ENCODE results near the gene RAD51C.

DNA sequence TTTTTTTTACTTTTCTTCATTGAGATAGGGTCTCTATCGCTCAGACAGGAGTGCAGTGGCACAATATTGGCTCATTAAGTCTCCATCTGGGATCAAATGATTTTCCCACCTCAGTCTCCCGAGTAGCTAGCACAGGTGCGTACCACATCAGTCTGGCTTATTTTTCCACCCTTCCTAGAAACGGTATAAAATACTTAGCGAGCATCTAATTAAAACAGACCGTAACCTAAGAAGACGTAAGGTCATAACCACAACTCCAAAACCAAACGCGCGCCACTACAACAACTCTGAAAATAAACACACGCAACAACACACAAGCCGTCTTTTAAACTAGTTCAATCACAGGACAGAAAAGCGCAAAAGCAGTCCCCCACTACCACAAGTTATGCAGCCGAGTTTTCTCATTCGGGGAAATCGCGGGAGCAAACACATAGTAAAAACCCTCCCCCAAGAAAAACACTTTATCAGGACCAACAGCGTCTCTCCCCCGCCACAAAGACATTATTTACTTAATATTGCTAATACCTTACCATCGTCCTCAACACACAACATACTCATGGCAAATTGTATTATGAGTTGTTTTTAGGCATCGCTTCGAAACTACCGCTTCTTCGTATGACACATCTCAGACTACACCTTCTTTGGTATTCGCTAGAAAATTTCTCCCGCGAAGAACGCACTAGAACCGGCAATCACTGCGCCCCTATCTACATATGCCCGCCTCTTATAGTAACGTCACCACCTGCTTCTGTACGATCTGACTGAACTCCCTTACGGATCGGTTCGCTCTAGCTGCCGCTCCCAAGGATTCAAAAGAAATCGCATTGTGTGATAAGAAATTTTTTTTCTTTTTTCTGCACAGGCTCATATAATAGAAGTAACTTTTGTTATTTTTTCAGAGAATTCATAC lies 33.3 kb upstream of the RAD51C start:
- TF ChIP-seq, protein P1, sequence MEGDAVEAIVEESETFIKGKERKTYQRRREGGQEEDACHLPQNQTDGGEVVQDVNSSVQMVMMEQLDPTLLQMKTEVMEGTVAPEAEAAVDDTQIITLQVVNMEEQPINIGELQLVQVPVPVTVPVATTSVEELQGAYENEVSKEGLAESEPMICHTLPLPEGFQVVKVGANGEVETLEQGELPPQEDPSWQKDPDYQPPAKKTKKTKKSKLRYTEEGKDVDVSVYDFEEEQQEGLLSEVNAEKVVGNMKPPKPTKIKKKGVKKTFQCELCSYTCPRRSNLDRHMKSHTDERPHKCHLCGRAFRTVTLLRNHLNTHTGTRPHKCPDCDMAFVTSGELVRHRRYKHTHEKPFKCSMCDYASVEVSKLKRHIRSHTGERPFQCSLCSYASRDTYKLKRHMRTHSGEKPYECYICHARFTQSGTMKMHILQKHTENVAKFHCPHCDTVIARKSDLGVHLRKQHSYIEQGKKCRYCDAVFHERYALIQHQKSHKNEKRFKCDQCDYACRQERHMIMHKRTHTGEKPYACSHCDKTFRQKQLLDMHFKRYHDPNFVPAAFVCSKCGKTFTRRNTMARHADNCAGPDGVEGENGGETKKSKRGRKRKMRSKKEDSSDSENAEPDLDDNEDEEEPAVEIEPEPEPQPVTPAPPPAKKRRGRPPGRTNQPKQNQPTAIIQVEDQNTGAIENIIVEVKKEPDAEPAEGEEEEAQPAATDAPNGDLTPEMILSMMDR (IDR thresholded peaks at IDR 0.05): no peak
- peak in 1 of 2 donors; percentile 89 for TF ChIP-seq POLR2A (IDR thresholded peaks at IDR 0.05)

All from lower leg skin (tissue), 3 donors.